Fibroblast of lung (primary cell): ENCODE results near the gene ATP1B1. TPM values are rescaled to one million over a fixed set of nuclear protein-coding genes. Genes with fewer than 3 reads are reported as not detected.

ENCODE experiments used
- DNase-seq, 2 donors: peaks; one replicate each; pipeline versions ENCODE4 v3.0.0 to v3.0.0-alpha.2; 2010; ENCODE audit warnings: low read depth in 2 of 2
- H2AFZ ChIP-seq: 2 replicates; pipeline ENCODE4 v1.5.1; 2012; ENCODE audit warnings: low read length, control low read depth, inconsistent platforms
- H3K27ac ChIP-seq: 2 replicates; pipeline ENCODE4 v1.5.1; 2011; ENCODE audit warnings: low read length, control low read depth; ENCODE audit not compliant: insufficient read depth
- H3K27me3 ChIP-seq: 2 replicates; pipeline ENCODE4 v1.5.1; 2011; ENCODE audit warnings: mild to moderate bottlenecking, low read length; ENCODE audit not compliant: control insufficient read depth, insufficient read depth
- H3K36me3 ChIP-seq: 2 replicates; pipeline ENCODE4 v1.5.1; 2011; ENCODE audit warnings: low read length; ENCODE audit not compliant: control insufficient read depth, insufficient read depth
- H3K4me1 ChIP-seq: 2 replicates; pipeline ENCODE4 v1.5.1; 2011; ENCODE audit warnings: low read length; ENCODE audit not compliant: control insufficient read depth, insufficient read depth; ENCODE audit errors: extremely low read depth
- H3K4me2 ChIP-seq: 2 replicates; pipeline ENCODE4 v1.5.1; 2011; ENCODE audit warnings: low read length, control low read depth; ENCODE audit not compliant: insufficient read depth; ENCODE audit errors: extremely low read depth
- H3K4me3 ChIP-seq, 4 experiments: fragments of 200-600 bp in 1 of 4; sonication (generic) in 1 of 4; replicated peaks in 1 of 4; 2 replicates each; pipeline ENCODE4 v1.5.1; 2011 to 2016; ENCODE audit warnings: low read length in 4 of 4, low read depth in 3 of 4, mild to moderate bottlenecking in 3 of 4, control low read depth in 2 of 4, inconsistent platforms in 1 of 4, mixed read lengths in 1 of 4; ENCODE audit not compliant: insufficient read depth in 1 of 4; ENCODE audit errors: control extremely low read depth in 1 of 4
- H3K79me2 ChIP-seq: 2 replicates; pipeline ENCODE4 v1.5.1; 2012; ENCODE audit warnings: mild to moderate bottlenecking, low read length, inconsistent platforms; ENCODE audit not compliant: control insufficient read depth, insufficient read depth
- H3K9ac ChIP-seq: 2 replicates; pipeline ENCODE4 v1.5.1; 2011; ENCODE audit warnings: mild to moderate bottlenecking, low read length, control low read depth; ENCODE audit not compliant: insufficient read depth
- H3K9me3 ChIP-seq: 2 replicates; pipeline ENCODE4 v1.5.1; 2012; ENCODE audit warnings: low read depth, low read length; ENCODE audit not compliant: control insufficient read depth, insufficient read depth
- H4K20me1 ChIP-seq: 2 replicates; pipeline ENCODE4 v1.5.1; 2011; ENCODE audit warnings: low read length; ENCODE audit not compliant: control insufficient read depth, insufficient read depth; ENCODE audit errors: extremely low read depth
- EZH2 ChIP-seq: IDR thresholded peaks from 2 replicates; pipeline ENCODE4 v1.5.1; 2012; ENCODE audit warnings: low read length, control low read depth, mild to moderate bottlenecking; ENCODE audit errors: missing control alignments
- polyA plus RNA-seq, 2 donors: library from polyadenylated mRNA; depleted of rRNA in 1 of 2; stranded (reverse) in 1 of 2; unstranded in 1 of 2; fragments of >200 nt; gene quantifications; 2 replicates each; pipeline ENCODE4 v1.2.1, GENCODE V29; 2011 to 2012; ENCODE audit warnings: missing spikeins in 1 of 2
- total RNA-seq: library from RNA; depleted of rRNA; stranded (reverse); fragments of >200 nt; gene quantifications from 2 replicates; pipeline ENCODE4 v1.2.1, GENCODE V29; 2014
- TF ChIP-seq, protein P1 (sequence below), 2 donors: IDR thresholded peaks in 1 of 2; conservative IDR thresholded peaks in 1 of 2; 1 replicate in 1 of 2; 2 replicates in 1 of 2; pipeline ENCODE4 v1.5.1; 2011 to 2012; ENCODE audit warnings: low read length in 2 of 2, control low read depth in 1 of 2, inconsistent platforms in 1 of 2, low read depth in 1 of 2, mild to moderate bottlenecking in 1 of 2

ATP1B1 gene
- total and polyA plus RNA-seq, 2 donors (not counting 1 experiment from before 2014, with no cell fraction given): 21.1 to 37.9 TPM

- Histone ChIP-seq H3K79me2 (no peaks in the 10 kb centered on the region), H2AFZ (no peak overlapping the region), H3K4me1 (no peaks in the 10 kb centered on the region), H3K36me3 (no peaks in the 10 kb centered on the region), H3K4me2 (no peak overlapping the region), H3K27ac (no peak overlapping the region), H3K4me3 (no peak overlapping the region), H3K9ac (no peak overlapping the region), H3K27me3 (no peaks in the 10 kb centered on the region), H3K9me3 (no peaks in the 10 kb centered on the region), H4K20me1 (no peaks in the 10 kb centered on the region)
- no peak for DNase-seq
- TF ChIP-seq, protein P1, sequence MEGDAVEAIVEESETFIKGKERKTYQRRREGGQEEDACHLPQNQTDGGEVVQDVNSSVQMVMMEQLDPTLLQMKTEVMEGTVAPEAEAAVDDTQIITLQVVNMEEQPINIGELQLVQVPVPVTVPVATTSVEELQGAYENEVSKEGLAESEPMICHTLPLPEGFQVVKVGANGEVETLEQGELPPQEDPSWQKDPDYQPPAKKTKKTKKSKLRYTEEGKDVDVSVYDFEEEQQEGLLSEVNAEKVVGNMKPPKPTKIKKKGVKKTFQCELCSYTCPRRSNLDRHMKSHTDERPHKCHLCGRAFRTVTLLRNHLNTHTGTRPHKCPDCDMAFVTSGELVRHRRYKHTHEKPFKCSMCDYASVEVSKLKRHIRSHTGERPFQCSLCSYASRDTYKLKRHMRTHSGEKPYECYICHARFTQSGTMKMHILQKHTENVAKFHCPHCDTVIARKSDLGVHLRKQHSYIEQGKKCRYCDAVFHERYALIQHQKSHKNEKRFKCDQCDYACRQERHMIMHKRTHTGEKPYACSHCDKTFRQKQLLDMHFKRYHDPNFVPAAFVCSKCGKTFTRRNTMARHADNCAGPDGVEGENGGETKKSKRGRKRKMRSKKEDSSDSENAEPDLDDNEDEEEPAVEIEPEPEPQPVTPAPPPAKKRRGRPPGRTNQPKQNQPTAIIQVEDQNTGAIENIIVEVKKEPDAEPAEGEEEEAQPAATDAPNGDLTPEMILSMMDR (conservative IDR thresholded peaks at IDR 0.05 in 1 of 2, IDR thresholded peaks at IDR 0.05 in 1 of 2; ENCODE audit: low read depth in 1 of 2, low read length in 2 of 2): no peak
- no peak for TF ChIP-seq EZH2
Measured at GRCh38 chr1:169070547-169070946, 35.9 kb upstream of the ATP1B1 start.

DNA sequence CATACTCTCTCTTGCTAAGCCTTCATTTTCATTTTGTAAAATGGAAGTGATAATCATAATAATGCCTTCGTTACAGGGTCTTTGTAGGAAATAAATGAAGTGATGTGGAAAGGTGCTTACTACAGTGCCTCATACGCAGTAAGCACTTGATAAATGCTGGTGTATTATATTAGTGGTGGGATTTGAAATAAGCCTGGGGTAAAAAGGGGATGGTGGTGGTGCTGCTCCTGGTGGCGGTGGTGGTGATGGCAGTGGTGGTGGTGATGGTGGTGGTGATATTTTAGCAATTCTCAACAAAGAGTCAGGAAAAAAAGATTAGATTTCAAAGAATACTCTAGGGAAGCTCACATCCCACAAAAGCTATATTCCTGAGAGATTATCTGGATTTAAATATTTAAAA is 35.5 kb upstream of the ATP1B1 start:
- Histone ChIP-seq H4K20me1 (no peaks in the 10 kb centered on the region), H3K4me1 (no peaks in the 10 kb centered on the region), H3K79me2 (no peaks in the 10 kb centered on the region), H3K27ac (no peak overlapping the region), H3K27me3 (no peaks in the 10 kb centered on the region), H3K9me3 (no peaks in the 10 kb centered on the region), H2AFZ (no peak overlapping the region), H3K4me2 (no peak overlapping the region), H3K9ac (no peak overlapping the region), H3K4me3 (no peak overlapping the region), H3K36me3 (no peaks in the 10 kb centered on the region)
- DNase-seq: no peak
- TF ChIP-seq, protein P1 (conservative IDR thresholded peaks at IDR 0.05 in 1 of 2, IDR thresholded peaks at IDR 0.05 in 1 of 2; ENCODE audit: low read depth in 1 of 2, low read length in 2 of 2): no peak
- TF ChIP-seq EZH2: no peak

GRCh38 chr1:169072945-169073725 is 33.4 kb upstream of the ATP1B1 start:
- no peak overlapping the region for H2AFZ ChIP-seq
- H3K4me2 ChIP-seq: no peak overlapping the region
- DNase-seq: no peak
- H3K4me1 ChIP-seq: no peaks in the 10 kb centered on the region
- no peak for TF ChIP-seq EZH2
- TF ChIP-seq, protein P1 (conservative IDR thresholded peaks at IDR 0.05 in 1 of 2, IDR thresholded peaks at IDR 0.05 in 1 of 2; ENCODE audit: low read depth in 1 of 2, low read length in 2 of 2): no peak
- H3K27me3 ChIP-seq: no peaks in the 10 kb centered on the region
- no peaks in the 10 kb centered on the region for H3K36me3 ChIP-seq
- no peaks in the 10 kb centered on the region for H3K9me3 ChIP-seq
- H3K9ac ChIP-seq: no peak overlapping the region
- no peaks in the 10 kb centered on the region for H4K20me1 ChIP-seq
- no peak overlapping the region for H3K4me3 ChIP-seq
- H3K27ac ChIP-seq: no peak overlapping the region
- no peaks in the 10 kb centered on the region for H3K79me2 ChIP-seq
